GM13976 (cell line): ENCODE data around the gene STAT5B.
A peak's percentile ranks its signal among the peaks of the same experiment; 100 is the strongest.
"Not testable (repeated sequence)": the region's sequence is repeated elsewhere in the genome, so short reads cannot be mapped to it uniquely, and the experiment has no call there.

ENCODE experiments used
- DNase-seq: peaks from one replicate; pipeline ENCODE4 v3.0.0; 2012; ENCODE audit warnings: low spot score
- CTCF ChIP-seq: IDR thresholded peaks from 2 replicates; pipeline ENCODE4 v1.5.1; 2012; ENCODE audit warnings: borderline replicate concordance, mild to moderate bottlenecking; ENCODE audit not compliant: insufficient read depth; ENCODE audit errors: extremely low read depth, missing control alignments, control extremely low read depth
- in situ Hi-C: fragments of 300-500 bp; cut with MboI; formaldehyde crosslinking; loops from one replicate; pipeline ENCODE4 v1.12.0; 2022; ENCODE audit warnings: low sequenced_read_pairs, mixed read lengths, inconsistent platforms; ENCODE audit not compliant: unreplicated experiment

Gene STAT5B

DNA sequence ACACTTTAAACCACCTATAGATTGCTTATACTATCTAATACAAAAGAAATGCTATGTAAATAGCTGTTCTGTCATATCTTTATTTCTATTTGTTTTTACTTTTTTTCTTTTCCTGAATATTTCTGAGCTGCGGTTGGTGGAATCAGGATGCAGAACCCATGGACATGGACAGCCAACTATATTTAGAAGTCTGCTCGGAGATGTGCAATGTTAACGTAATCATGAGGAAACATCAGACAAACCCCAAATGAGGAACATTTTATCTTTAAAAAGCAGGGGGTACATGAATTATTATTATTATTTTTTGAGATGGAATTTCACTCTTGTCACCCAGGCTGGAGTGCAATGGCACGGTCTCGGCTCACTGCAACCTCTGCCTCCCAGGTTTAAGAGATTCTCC lies 50.5 kb downstream of the STAT5B start:
- in situ Hi-C loops: no loop called here
- DNase-seq: no peak
- no peak for TF ChIP-seq CTCF

GRCh38 chr17:42224651-42225050 lies 51.5 kb downstream of the STAT5B start:
- DNase-seq: no peak
- TF ChIP-seq CTCF: no peak
- in situ Hi-C loops: no loop called here

- peak; percentile 81 for DNase-seq
- in situ Hi-C loops: no loop called here
- TF ChIP-seq CTCF: peak; percentile 59
Observed at GRCh38 chr17:42221886-42222745, 54.1 kb downstream of the STAT5B start.

DNA sequence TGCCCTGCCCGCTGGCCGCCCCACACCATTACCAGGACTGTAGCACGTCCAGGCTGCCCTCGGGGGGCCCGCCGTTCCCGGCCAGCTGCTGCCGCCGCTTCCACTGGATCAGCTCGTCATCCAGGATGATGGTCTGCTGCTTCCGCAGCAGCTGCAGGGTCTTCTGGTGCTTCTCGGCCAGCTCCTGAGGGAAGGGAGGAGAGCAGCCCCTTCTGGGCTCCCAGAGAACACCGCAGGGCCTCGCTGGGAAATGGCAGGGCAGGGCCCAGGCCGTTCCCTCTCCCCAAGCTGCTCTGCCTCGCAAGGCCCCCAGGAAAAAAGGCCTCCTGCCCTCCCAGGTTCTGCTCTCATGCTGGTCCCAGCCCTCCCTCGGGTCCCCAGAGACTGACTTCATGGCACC lies 56.9 kb downstream of the STAT5B start:
- DNase-seq, in situ Hi-C loops: not testable (repeated sequence)

GRCh38 chr17:42214156-42214555 lies 62.0 kb downstream of the STAT5B start:
- in situ Hi-C loops: no loop called here

GRCh38 chr17:42212382-42212781 lies 63.8 kb downstream of the STAT5B start:
- TF ChIP-seq CTCF: no peak
- DNase-seq: no peak
- in situ Hi-C loops: no loop called here

More at GRCh38 chr17:42214156-42214555, 62.0 kb downstream of the STAT5B start:
- DNase-seq: no peak
- no peak for TF ChIP-seq CTCF

- DNase-seq, in situ Hi-C loops: not testable (repeated sequence)
Observed at GRCh38 chr17:42211921-42212341, 64.3 kb downstream of the STAT5B start.

- no peak for DNase-seq
- in situ Hi-C loops: no loop called here
- no peak for TF ChIP-seq CTCF
Observed at GRCh38 chr17:42210046-42210445, 66.1 kb downstream of the STAT5B start.

GRCh38 chr17:42206153-42206612 lies 70.0 kb downstream of the STAT5B start:
- in situ Hi-C loops: not testable (repeated sequence)

More at GRCh38 chr17:42206153-42206612, 70.0 kb downstream of the STAT5B start:
- not testable (repeated sequence) for DNase-seq
